GM18511 (cell line): ENCODE results near the gene GPR141.
A peak's percentile ranks its signal among the peaks of the same experiment; 100 is the strongest.

Experiments
- ATAC-seq: cut with Tn5 transposase; IDR thresholded peaks from one replicate; pipeline ENCODE4 v1.9.1; 2021; ENCODE audit warnings: mild to moderate bottlenecking, moderate library complexity; ENCODE audit not compliant: unreplicated experiment

Gene GPR141

GRCh38 chr7:37683246-37684120, at the start of gene GPR141:
Gene GPR141, plus strand, starts transcription at chr7:37683766. Its CDS starts 56,628 bp downstream, at chr7:37740394.
- peak; percentile 92 for ATAC-seq

- ATAC-seq, result no peak
Observed at GRCh38 chr7:37635346-37635745, 48.2 kb upstream of the GPR141 start.

- ATAC-seq, result no peak
Observed at GRCh38 chr7:37642028-37642540, 41.5 kb upstream of the GPR141 start.

GRCh38 chr7:37643876-37644275, 39.7 kb upstream of the GPR141 start:
- no peak for ATAC-seq

DNA sequence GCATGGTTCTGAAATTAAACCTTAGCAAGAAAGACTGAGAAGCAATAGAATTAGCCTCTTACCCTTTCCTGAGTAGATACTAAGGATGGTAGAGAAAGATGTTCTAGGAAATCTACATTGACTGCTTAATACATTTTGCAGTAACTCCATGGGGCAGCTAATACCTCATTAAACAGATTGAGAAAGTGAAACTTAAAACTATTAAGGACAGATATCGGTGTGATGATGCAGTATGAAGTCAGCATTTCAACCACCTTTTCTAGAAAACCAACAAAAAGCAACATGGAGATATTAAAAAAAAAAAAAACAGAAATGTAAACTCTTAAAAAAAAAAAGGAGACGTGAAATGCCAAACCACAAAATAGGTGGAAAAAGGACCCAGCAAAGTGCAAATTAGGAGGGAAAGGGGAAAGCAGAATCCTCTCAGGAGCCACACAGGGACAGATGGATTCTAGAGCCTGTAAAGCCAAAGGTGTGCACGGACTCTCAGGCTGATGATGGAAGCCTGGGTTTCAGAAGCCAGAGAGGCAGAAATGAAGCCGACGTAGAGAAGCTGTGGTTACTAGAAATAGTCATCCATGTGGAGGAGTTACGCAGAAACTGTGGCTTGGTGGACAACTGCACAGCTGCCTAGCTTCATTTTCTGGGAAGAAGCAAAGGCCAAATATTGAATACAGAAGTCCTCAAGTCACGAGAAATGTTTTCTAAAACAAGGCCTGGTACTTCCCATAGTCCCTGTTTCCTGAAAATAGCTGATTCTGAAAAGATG, 38.1 kb upstream of the GPR141 start:
- no peak for ATAC-seq

DNA sequence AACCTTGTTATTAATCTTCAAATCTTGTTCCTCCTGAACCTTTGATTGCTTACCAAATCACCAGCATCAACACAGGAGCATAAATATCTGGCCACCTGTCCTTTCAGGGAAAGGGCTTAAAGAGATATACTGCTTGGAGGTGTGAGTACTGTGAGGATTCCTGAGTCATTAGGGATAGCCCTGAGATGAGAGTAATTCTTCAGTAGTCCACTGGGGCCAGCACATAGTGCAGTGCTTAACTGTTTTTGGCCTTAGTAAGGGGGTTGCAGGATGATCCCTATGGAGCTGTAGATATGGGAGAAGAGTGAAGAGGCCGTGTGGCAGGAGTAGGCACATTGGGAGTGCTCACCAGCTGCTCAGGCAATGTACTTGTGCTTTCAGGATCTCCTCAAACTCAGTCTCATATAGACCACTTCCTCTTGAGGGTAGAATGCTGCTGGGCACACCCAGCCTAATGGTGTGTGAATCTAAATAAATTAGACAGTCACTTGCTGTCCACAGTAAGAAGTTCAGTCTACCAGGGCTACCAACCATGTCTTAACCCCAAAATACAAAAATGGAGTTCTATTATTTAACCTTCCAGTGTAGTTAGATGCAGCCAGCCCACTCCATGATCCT, 26.5 kb upstream of the GPR141 start:
- peak; percentile 98 for ATAC-seq

GRCh38 chr7:37657816-37658215, 25.8 kb upstream of the GPR141 start:
- no peak for ATAC-seq

- no peak for ATAC-seq
Observed at GRCh38 chr7:37659971-37660565, 23.5 kb upstream of the GPR141 start.

DNA sequence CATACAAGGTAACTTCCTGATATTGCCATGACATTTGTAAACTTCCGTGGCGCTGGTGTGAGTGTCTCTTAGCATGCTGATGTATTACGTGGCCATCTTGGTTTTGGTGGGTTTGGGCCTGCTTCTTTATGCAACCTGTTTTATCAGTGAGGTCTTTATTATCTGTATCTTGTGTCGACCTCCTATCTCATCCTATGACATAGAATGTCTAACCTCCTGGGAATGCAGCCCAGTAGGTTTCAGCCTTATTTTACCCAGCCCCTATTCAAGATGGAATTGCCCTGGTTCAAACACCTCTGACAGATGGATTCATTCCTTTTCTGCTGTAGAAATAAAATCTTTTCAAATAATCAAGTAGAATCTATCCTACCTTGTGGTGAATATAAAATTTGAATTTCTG, 23.0 kb upstream of the GPR141 start:
- ATAC-seq, result no peak

DNA sequence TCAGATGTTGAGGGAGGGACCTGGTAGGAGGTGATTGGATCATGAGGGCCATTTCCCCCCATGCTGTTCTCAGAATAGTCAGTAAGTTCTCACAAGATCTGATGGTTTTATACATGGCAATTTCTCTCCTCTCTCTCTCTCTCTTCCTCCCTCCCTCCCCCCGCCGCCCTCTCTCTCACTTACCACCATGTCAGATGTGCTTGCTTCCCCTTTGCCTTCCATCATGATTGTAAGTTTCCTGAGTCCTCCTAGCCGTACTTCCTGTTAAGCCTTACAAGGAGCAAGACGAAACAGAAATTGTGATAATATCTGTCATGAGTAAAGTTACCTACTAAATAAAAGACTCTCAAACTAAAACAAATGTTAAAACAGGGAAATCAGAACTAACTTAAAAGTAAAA, 19.9 kb upstream of the GPR141 start:
- ATAC-seq, result no peak

DNA sequence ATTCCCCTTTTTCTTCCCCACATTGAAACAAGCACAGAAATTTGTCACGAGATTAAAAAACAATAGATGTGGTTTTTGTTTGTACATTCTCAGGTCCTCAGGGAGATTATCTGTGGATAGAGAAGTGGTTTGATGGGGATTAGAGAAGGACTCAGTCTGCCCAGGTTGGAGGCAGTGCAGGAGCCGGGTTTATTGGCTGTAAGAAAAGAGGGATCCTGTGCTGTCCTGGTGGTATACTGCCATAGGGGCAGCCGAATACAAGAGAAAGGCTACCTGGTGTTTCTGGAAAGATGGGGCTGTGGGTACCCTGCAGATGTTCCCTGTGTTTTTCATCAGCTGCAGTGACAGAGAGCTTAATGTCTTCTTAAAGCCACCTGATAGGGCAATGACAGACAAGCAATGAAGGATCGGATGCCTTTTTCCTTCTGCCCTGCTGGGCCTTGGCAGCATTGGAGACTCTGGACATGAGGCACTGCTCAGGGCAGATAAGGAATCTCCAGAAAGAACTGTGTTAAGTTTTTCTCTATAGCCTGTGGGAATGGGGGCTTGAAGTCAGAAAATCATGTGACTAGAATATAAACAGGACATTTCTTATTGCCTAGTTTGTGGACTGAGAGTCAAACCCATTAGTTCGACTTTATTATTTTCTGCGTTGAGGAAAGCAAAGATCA, 18.1 kb upstream of the GPR141 start:
- no peak for ATAC-seq

- ATAC-seq, result no peak
Observed at GRCh38 chr7:37666026-37666799, 17.4 kb upstream of the GPR141 start.

DNA sequence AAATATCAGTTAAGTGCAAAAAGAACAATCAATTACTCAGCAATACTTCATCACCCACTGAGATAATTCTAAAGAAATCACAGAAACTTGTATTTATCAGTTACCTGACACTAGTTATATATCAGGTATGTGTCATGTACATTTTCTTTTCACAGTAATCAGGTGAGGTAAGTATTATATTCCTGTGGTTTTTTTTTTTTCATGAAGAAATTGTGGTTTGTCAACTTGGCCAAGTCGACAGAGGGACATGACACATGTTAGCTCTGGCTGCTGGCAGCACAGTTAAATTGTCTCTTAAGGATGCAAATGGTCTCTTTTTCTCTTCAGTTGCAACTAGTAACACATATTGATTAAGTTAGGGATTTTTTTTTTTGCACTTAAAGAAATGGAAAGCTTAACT, 13.7 kb upstream of the GPR141 start:
- ATAC-seq, result no peak

DNA sequence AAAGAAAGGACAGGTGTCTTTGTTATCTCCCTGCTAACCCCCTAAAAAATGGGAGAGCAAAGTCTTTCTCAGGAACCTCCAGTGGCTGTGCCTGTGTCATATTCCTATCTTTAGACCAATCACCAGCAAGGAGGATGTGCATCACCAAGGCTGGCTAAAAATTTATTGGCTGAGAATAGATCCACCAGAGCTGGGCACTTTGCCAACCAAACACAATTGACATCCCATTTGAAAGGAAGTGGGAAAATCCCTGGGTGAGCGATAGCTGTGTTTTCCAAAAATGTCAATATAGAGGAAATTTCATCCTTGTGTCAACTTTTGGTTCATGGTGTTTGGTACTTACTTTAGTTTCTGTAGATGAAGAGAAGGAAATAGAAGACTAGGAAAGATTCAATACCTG, 13.1 kb upstream of the GPR141 start:
- no peak for ATAC-seq

DNA sequence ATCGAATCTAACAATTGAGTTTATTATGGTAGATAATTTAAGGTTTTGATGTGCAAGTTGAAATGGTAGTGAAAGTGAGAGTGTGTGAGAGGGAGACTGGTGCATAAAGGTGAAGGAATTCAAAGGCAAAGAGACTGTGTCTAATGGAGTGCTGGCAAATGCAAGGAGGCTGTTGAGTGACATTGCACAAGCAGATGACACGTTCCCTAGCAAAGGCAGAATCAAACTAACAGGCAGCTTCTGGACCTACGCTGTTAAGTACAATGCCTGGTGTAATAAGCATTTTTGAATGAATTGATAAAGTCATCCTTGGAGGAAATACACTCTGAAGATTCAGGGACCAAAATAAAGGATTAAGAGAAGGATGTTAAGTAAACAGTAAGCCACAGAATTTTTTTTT, 11.7 kb upstream of the GPR141 start:
- no peak for ATAC-seq

DNA sequence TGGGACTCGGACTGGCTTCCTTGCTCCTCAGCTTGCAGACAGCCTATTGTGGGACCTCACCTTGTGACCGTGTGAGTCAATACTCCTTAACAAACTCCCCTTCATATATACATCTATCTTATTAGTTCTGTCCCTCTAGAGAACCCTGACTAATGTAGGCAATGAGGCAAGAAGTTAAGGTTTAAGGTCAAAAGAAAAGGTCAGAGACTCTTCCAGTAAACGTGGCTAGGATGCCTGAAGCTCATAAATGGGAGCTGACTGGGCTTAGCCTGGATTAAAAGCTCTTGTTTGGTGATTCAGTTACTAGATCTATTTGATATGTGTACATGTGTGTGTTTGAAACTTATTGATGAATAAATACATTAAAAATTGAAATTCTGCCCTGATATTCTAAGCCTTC, 10.6 kb upstream of the GPR141 start:
- ATAC-seq, result no peak

DNA sequence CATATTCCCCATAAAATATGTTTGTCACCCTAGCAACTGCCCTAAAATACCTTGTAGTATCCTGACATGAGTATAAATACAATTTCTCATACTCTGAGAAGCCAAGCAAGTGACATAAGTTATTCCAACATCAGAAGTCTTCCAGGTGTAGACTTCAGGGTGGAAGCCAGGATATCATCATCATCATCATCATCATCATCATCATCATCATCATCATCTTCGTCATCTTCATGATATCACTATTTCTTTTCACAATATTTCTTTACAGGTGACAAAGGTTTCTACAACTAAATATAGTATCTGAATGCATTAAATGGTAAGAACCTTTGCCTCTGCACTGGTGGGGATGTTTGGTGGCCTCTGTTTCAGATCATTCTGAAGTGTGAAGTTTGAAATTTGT, 10.0 kb upstream of the GPR141 start:
- no peak for ATAC-seq

- no peak for ATAC-seq
Observed at GRCh38 chr7:37674531-37674930, 9.0 kb upstream of the GPR141 start.

DNA sequence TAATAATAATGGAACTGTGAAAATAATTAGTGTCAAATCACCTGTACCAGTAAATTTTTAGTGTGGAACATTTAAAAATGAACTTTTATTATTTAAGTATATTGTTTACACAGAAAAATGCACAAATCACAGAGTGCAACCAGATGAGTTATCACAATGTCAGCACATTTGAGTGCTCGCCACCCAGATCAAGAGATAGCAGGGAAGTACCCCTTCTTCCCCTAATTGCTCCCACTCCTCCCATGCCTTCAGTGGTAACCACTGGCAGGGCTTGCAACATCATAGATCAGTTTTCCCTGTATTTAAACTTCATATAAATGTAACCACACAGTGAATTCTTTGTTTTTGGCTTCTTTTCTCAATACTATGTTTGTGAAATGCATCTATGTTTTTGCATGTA, 7.8 kb upstream of the GPR141 start:
- no peak for ATAC-seq

- ATAC-seq, result no peak
Observed at GRCh38 chr7:37684927-37685326, 1.4 kb downstream of the GPR141 start.
